Kidney epithelial cell (primary cell): ENCODE data around the gene SORCS2. TPM values are rescaled to one million over a fixed set of nuclear protein-coding genes. Genes with fewer than 3 reads are reported as not detected.

ENCODE experiments used
- DNase-seq: peaks from one replicate; pipeline ENCODE4 v3.0.0-alpha.2; 2010; ENCODE audit warnings: low read depth
- H3K27me3 ChIP-seq: 2 replicates; pipeline ENCODE4 v1.6.0; 2011; ENCODE audit warnings: low read length; ENCODE audit not compliant: control insufficient read depth, insufficient read depth
- H3K36me3 ChIP-seq: 2 replicates; pipeline ENCODE4 v1.5.1; 2011; ENCODE audit warnings: low read length; ENCODE audit not compliant: control insufficient read depth, insufficient read depth
- H3K4me3 ChIP-seq: 2 replicates; pipeline ENCODE4 v1.5.1; 2011; ENCODE audit warnings: low read depth, mild to moderate bottlenecking, control low read depth, low read length
- CTCF ChIP-seq: IDR thresholded peaks from 2 replicates; pipeline ENCODE4 v1.5.1; 2011; ENCODE audit warnings: mild to moderate bottlenecking, moderate library complexity, low read length, control low read depth, inconsistent platforms; ENCODE audit not compliant: insufficient read depth, poor library complexity, severe bottlenecking
- total RNA-seq: library from RNA; depleted of rRNA; stranded (reverse); fragments of >200 nt; gene quantifications from 2 replicates; pipeline ENCODE4 v1.2.3, GENCODE V29; 2015

The SORCS2 gene
- total RNA-seq, 1 donor from 2014 or later: 1.4 TPM

GRCh38 chr4:7430965-7431695 is 238.8 kb downstream of the SORCS2 start:
- TF ChIP-seq CTCF: no peak
- H3K4me3 ChIP-seq: no peak overlapping the region

GRCh38 chr4:7431696-7432530 is 239.6 kb downstream of the SORCS2 start:
- H3K36me3 ChIP-seq: no peaks in the 10 kb centered on the region
- H3K4me3 ChIP-seq: no peak overlapping the region
- no peak for DNase-seq
- TF ChIP-seq CTCF: no peak
- H3K27me3 ChIP-seq: no peaks in the 10 kb centered on the region

More at GRCh38 chr4:7430965-7431695, 238.8 kb downstream of the SORCS2 start:
- no peaks in the 10 kb centered on the region for H3K27me3 ChIP-seq
- H3K36me3 ChIP-seq: no peaks in the 10 kb centered on the region
- DNase-seq: no peak

DNA sequence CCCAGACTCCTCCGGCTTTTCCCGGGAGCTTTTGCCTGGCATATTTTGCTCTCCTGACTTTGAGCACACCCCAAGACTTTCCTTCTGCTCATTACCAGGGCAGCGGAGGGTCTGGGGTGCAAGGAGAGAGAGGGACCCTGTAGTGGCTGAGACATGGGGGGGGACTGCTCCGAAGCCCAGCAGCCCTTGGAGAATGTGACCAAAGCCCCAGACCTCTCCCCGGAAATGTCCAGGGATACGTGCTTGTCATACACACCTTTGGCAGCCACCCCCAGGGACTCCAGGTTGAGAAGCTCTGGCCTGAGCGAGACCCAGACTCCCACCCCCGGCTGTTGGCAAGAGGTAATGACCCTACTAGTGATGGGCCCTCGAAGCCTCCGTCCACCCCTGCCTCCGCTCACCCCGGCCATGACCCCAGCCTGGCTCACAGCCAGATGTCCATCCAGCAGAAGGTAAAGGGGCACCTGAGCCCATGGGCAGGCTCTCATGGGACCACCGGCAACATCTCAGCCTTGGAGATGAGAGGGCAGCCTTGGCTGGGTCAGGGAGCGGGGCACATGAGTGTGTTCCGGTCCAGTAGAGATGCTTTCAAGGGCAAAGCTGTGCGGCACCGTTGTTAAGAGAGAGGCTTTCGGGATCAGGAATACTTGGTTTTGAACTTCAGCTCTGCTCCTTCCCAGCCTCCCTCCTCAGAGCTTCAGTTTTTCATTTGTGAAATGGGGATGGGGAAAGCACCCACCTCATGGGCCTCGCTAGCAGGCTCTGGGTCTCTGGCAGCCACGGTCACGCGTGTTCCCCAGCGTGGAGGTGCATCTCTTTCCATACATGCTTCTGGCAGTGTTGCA is 240.4 kb downstream of the SORCS2 start:
- DNase-seq: no peak
- Histone ChIP-seq H3K27me3 (no peaks in the 10 kb centered on the region), H3K4me3 (no peak overlapping the region), H3K36me3 (no peaks in the 10 kb centered on the region)
- TF ChIP-seq CTCF: no peak

GRCh38 chr4:7433376-7434140 is 241.2 kb downstream of the SORCS2 start:
- no peak for TF ChIP-seq CTCF
- no peak for DNase-seq

DNA sequence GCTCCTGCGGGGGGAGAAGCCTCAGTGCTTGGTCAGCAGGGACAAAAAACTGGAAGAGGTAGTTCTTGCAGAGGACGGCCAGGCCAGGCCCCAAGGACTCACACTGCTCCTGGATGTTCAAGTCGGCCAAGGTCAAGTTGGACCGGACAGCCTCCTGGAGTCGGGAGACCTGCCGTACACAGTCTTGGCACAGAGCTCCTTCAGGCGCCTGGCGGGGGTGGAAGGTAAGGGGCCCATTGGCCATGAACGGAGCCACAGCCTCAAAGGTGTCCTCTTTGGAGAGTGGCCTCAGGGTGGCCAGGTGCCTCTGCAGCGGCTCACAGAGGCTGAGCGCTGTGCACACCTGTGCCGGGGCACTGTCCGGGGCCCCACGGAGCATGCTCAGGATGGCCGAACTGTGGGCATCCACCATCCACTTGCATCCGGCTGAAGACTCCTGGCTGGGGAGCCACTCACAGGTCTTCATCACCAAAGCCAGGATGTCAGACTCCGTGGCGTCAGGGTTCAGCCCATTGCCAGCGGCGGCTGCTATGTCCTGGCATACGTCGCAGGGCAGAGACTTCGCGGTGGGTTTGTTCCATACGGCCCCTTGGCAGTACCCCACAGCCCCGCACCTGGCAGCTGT is 241.9 kb downstream of the SORCS2 start:
- Histone ChIP-seq H3K4me3 (no peak overlapping the region), H3K27me3 (no peaks in the 10 kb centered on the region), H3K36me3 (no peaks in the 10 kb centered on the region)
- no peak for TF ChIP-seq CTCF
- no peak for DNase-seq

More at GRCh38 chr4:7433376-7434140, 241.2 kb downstream of the SORCS2 start:
- H3K27me3 ChIP-seq: no peaks in the 10 kb centered on the region
- no peak overlapping the region for H3K4me3 ChIP-seq
- no peaks in the 10 kb centered on the region for H3K36me3 ChIP-seq
